HG03139 (cell line): Measurements from ENCODE around the gene PEX14.

Experiments used
- ATAC-seq: cut with Tn5 transposase; IDR thresholded peaks from one replicate; pipeline ENCODE4 v1.9.1; 2021; ENCODE audit not compliant: unreplicated experiment

Gene PEX14

GRCh38 chr1:10515976-10516750, 41.4 kb downstream of the PEX14 start:
- ATAC-seq, result no peak

- ATAC-seq, result no peak
These were observed 42.4 kb downstream of the PEX14 start for GRCh38 chr1:10516925-10517676.

- ATAC-seq, result no peak
These were observed 42.9 kb downstream of the PEX14 start for GRCh38 chr1:10517677-10517982.

- ATAC-seq, result no peak
These were observed 44.3 kb downstream of the PEX14 start for GRCh38 chr1:10519016-10519417.

- no peak for ATAC-seq
These were observed 45.7 kb downstream of the PEX14 start for GRCh38 chr1:10520497-10520896.

- no peak for ATAC-seq
These were observed 46.2 kb downstream of the PEX14 start for GRCh38 chr1:10520952-10521351.

- no peak for ATAC-seq
These were observed 46.9 kb downstream of the PEX14 start for GRCh38 chr1:10521537-10522157.

- no peak for ATAC-seq
These were observed 47.6 kb downstream of the PEX14 start for GRCh38 chr1:10522322-10522860.

GRCh38 chr1:10525208-10525607, 50.5 kb downstream of the PEX14 start:
- no peak for ATAC-seq

GRCh38 chr1:10528066-10529014, 53.6 kb downstream of the PEX14 start:
- no peak for ATAC-seq

GRCh38 chr1:10529091-10529490, 54.3 kb downstream of the PEX14 start:
- ATAC-seq, result no peak

GRCh38 chr1:10529765-10530164, 55.0 kb downstream of the PEX14 start:
- ATAC-seq, result no peak

- no peak for ATAC-seq
These were observed 55.6 kb downstream of the PEX14 start for GRCh38 chr1:10530281-10530740.

GRCh38 chr1:10530756-10531495, 56.2 kb downstream of the PEX14 start:
- no peak for ATAC-seq

- ATAC-seq, result no peak
These were observed 57.6 kb downstream of the PEX14 start for GRCh38 chr1:10532362-10532761.

- no peak for ATAC-seq
These were observed 59.8 kb downstream of the PEX14 start for GRCh38 chr1:10534519-10534918.

GRCh38 chr1:10536133-10536770, 61.5 kb downstream of the PEX14 start:
- no peak for ATAC-seq

GRCh38 chr1:10537082-10537766, 62.5 kb downstream of the PEX14 start:
- ATAC-seq, result no peak
